Measurements from ENCODE around the gene RNF141. TPM values are rescaled to one million over a fixed set of nuclear protein-coding genes. Genes with fewer than 3 reads are reported as not detected.

The RNF141 gene
- total RNA-seq, 1 donor from 2014 or later = 39.2 TPM

DNA sequence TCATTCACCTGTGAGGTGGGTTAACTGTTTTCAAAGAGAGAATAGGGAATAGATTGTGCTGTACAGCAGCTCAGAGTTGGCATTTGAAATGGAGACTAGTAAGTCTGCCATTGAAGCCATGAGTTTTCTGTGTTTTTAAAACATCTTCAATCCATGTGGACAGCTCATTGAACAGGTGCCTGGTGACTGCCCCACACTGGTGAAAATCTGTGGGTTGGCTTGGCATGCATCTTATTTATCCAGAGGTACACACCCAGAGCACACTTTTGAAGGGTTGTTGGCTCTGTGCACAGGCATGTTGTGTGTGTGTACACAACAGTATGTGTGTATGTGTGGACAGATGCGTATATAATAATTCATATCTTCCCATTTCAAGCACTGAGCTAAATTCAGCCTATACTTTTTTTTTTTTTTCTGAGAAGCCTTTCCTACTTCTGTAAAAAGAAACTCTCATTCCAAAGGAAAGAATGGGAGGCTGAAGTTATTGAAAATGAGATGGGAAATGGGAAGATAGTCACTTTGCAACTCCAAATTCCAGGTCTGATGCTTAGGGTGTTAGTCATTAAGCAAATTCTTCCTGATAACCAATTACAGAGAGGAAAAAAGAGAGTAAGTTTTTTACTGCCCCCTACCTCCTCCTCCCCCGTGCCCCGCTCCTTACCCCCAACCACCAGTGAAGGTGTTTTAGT, 34.5 kb upstream of the RNF141 start:
- H3K36me3 ChIP-seq = peaks cover 6% of the 10 kb centered on the region
- H3K27me3 ChIP-seq (ENCODE audit: low read depth) = no peaks in the 10 kb centered on the region
- no peak for TF ChIP-seq CTCF (IDR thresholded peaks at IDR 0.05; ENCODE audit: borderline replicate concordance)
- intact Hi-C loops (cut with micrococcal nuclease) = no loop called here
- no peak overlapping the region for H3K27ac ChIP-seq (replicated peaks)
- H3K4me1 ChIP-seq = peaks cover 22% of the 10 kb centered on the region
- no peaks in the 10 kb centered on the region for H3K9me3 ChIP-seq (replicated peaks)
- no peak overlapping the region for H3K4me3 ChIP-seq
- no peak for DNase-seq

GRCh38 chr11:10573556-10573955, 32.6 kb upstream of the RNF141 start:
- Histone ChIP-seq H3K9me3 (replicated peaks) (no peaks in the 10 kb centered on the region), H3K4me3 (no peak overlapping the region), H3K27ac (replicated peaks) (peak overlapping the region; percentile 17), H3K4me1 (peaks cover 23% of the 10 kb centered on the region), H3K27me3 (ENCODE audit: low read depth) (no peaks in the 10 kb centered on the region), H3K36me3 (peaks cover 3% of the 10 kb centered on the region)
- TF ChIP-seq CTCF (IDR thresholded peaks at IDR 0.05; ENCODE audit: borderline replicate concordance) = no peak
- intact Hi-C loops (cut with micrococcal nuclease) = no loop called here
- no peak for DNase-seq

DNA sequence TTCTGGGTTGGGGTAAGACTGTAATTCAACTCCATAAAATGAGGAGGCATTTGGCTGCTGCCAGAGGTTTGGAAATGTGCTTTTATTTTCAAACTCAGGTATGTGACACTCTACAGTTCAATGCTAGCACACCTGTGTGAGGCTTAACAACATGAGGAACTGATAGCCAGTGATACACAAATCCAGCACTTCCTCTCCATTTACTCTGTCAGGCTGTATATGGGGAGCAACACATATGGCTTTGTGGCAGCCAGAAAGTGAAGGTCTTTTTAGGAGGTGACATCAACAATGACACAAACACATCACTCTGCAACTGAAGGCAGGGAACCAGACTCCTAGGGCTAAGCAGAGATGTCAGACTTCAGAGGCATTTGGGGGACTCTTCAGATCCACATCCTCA, 32.0 kb upstream of the RNF141 start:
- no peak for DNase-seq
- peaks cover 3% of the 10 kb centered on the region for H3K36me3 ChIP-seq
- H3K4me1 ChIP-seq = peaks cover 27% of the 10 kb centered on the region
- H3K27me3 ChIP-seq (ENCODE audit: low read depth) = no peaks in the 10 kb centered on the region
- intact Hi-C loops (cut with micrococcal nuclease) = no loop called here
- H3K27ac ChIP-seq (replicated peaks) = peak overlapping the region; percentile 31
- no peak for TF ChIP-seq CTCF (IDR thresholded peaks at IDR 0.05; ENCODE audit: borderline replicate concordance)
- H3K4me3 ChIP-seq = no peak overlapping the region
- H3K9me3 ChIP-seq (replicated peaks) = no peaks in the 10 kb centered on the region

DNA sequence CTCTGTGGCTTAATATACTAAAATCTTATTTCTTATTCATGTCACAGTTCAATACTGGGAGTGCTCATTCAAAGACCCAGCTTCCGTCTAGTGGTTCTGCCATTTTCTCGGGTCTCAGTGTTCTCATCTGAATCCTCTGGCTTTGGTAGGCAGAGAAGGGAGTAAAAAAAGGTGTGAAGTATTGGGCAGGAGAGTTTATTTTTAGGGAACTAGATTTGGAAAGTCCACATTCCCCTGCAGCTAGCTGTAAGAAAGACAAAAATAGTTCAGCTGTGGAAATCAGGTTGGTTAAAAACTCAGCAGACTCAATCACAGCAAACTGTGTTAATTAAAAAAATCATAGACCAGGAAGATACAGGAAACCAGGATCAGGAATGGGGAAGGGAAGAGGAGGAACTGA, 31.5 kb upstream of the RNF141 start:
- intact Hi-C loops (cut with micrococcal nuclease) = no loop called here
- H3K27ac ChIP-seq (replicated peaks) = peak overlapping the region; percentile 31
- no peaks in the 10 kb centered on the region for H3K36me3 ChIP-seq
- DNase-seq = no peak
- no peaks in the 10 kb centered on the region for H3K27me3 ChIP-seq (ENCODE audit: low read depth)
- TF ChIP-seq CTCF (IDR thresholded peaks at IDR 0.05; ENCODE audit: borderline replicate concordance) = no peak
- H3K9me3 ChIP-seq (replicated peaks) = no peaks in the 10 kb centered on the region
- no peak overlapping the region for H3K4me3 ChIP-seq
- H3K4me1 ChIP-seq = peaks cover 27% of the 10 kb centered on the region

- no peaks in the 10 kb centered on the region for H3K9me3 ChIP-seq (replicated peaks)
- intact Hi-C loops (cut with micrococcal nuclease) = no loop called here
- H3K4me3 ChIP-seq = peak within 1 kb of the TSS; percentile 36
- H3K36me3 ChIP-seq = no peaks in the 10 kb centered on the region
- H3K4me1 ChIP-seq = peaks cover 27% of the 10 kb centered on the region
- no peak for TF ChIP-seq CTCF (IDR thresholded peaks at IDR 0.05; ENCODE audit: borderline replicate concordance)
- H3K27me3 ChIP-seq (ENCODE audit: low read depth) = no peaks in the 10 kb centered on the region
- no peak for DNase-seq
- peak within 1 kb of the TSS; percentile 59 for H3K27ac ChIP-seq (replicated peaks)
These were observed 27.5 kb upstream of the RNF141 start, which contains the start of gene LYVE1 for GRCh38 chr11:10568486-10568941. Gene LYVE1 (minus strand): TSS chr11:10568665. CDS start chr11:10568532, 133 bp downstream.
